Measurements from ENCODE around the gene CCDC190.
A peak's percentile ranks its signal among the peaks of the same experiment; 100 is the strongest.
"Not testable (repeated sequence)": the region's sequence is repeated elsewhere in the genome, so short reads cannot be mapped to it uniquely, and the experiment has no call there.

CCDC190 gene

DNA sequence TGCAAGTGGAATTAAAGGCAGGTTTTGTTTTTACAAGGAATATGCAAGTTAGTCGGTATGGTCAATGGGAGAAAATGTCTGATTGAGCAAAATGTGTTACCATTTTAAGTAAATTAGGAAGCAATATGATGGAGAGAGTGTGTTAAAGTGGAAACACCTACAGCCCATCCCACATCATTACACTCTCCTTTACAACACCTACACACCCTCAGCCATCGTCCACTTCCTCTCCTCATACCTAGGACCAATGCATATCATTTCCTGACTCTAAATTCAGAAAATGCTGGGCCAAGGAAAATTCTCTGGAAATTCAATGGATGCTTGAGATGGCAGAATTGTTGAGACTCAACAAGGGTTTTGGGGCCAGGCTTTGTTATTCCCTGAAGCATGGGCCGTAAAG is 16.4 kb upstream of the CCDC190 start:
- no peak for DNase-seq

DNA sequence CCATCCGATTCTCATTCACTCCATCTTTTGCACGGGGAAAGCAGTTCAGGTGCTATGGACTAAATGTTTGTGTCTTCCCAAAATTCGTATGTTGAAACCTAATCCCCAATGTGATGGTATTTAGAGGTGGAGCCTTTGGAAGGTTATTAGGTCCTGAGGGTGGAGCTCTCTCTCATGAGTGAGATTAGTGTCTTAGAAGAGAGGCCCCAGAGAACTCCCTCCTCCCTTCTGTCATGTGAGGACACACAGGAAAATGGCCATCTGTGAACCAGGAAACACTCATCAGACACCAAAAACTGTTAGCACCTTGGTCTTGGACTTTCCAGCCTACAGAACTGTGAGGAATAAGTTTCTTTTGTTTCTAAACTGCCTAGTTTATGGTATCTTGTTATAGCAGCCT is 15.8 kb upstream of the CCDC190 start:
- no peak for DNase-seq

DNA sequence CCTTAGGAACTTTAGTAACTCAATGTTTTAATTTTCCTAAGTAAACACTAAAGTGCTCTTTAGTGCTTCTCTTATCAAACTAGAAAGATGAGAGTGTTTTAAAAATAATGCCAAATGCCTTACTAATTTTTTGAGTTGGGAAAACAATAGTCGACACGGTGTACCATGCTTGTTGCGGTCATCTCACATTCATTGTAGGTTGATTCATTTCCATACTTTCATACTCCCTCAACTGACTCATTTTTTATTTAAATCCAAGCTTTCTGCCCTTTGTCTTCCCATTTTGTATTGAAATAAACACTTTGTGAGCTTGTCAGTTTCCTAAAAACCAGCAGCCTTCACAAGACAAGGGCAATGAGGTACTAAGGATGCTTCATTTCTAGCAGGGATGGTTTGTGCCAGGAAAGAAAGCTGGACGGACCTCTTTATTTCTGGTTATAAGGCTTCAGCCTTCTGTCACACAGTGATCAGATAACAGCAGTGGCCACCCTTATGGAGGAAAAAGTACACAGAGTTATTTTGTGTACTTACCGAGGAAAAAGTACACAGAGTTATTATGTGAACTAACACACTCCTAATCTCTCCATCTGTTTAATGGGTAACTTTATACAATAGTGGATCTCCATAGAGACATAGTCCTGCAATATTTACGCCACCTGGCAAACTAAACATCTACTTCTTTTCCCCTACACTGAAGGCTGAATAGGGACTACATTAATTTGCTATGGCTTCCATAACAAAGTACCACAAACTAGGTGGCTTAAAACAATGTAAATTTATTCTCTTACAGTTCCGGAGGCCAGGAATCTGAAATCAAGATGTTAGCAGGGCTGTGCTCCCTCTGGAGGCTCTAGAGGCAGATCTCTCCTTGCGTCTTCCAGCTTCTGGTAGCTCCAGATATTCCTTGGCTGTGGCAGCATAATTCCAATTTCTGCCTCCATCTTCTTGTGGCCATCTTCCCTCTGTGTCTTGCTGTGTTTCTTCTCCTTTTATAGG is 13.0 kb upstream of the CCDC190 start:
- no peak for DNase-seq

DNA sequence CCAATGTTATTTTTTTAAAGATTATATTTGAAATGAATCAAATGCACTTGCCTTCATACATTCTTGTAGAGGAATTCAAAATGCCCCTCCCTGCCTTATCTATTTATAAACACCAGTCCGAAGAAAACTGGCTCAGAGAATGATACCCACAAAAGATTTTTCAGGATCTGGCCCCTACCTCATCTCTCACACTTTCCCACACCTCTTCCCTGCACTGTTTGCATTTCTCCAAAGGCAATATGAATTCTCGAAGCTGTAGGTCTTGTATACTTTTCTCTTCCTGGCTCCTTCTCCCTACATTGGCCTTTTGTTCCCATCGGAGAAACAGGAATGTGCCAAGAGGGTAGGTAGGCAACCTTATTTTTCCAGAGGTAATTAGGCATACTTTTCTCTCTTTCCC is 12.0 kb upstream of the CCDC190 start:
- no peak for DNase-seq

DNA sequence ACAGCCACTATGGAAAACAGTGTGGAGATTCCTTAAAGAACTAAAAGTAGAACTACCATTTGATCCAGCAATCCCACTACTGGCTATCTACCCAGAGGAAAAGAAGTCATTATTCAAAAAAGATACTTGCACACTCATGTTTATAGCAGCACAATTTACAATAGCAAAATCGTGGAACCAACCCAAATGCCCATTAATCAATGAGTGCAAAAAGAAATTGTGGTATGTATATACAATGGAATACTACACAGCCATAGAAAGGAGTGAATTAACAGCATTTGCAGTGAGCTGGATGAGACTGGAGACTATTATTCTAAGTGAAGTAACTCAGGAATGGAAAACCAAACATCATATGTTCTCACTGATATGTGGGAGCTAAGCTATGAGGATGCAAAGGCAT is 10.4 kb upstream of the CCDC190 start:
- not testable (repeated sequence) for DNase-seq

- DNase-seq = no peak
Measured at GRCh38 chr1:162868972-162869371, 8.0 kb upstream of the CCDC190 start.

DNA sequence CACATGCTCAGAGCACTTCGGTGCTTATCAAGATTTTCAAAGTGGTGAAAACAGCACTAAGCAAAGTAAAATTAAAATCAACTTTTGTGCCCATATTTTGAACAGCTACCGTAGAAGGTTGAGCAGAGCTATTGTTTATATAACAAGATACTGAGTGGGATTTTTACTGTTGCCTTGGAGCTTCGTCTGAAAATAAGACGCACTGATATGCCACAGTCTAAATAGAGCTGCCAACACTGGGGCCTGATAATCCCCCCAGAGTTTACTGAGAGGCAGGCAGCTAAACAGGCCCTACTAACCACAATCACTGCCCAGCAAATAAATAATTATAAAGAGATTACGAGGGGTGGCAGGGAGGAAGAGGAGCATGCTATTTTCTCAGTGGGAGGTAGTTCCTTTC is 650 bp upstream of the CCDC190 start:
- DNase-seq = no peak

DNA sequence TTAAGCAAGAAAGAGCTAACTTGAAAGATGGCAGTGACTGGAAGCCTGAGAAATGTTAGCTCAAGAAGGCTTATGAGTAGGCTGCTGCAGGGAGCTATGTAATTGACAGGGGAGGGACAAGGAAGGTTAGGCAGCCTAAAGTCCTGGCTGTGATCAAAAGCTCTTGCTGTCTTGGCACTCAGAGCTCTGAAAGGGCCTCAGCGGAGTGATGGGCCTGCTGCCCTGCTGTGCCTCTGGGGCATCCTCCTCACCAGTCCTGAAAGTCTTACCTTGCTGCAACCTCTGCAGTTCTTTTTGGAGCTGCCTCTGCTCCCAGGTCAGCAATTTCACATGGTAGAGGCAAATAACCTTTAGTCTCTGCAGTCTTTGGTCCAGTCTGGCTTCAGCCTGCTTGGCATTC is 1.8 kb downstream of the CCDC190 start:
- no peak for DNase-seq

DNA sequence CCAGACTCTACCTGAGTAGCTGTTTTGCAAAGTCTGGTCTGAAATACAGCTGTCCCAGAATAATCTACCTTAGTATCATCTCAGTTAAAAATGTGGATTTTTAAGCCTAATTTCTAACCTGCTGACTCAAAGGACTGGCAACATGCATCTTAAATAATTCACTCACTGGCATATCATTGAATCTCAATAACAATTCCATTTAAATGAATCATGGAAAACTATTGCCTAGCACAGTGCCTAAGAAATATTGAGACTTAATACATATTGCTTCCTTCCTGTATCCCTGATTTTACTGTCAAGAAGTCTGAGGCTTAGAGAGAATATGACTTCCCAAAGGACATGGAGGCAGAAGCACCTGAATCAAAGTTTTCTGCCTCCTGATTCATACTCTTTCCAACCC is 3.1 kb downstream of the CCDC190 start:
- no peak for DNase-seq

DNA sequence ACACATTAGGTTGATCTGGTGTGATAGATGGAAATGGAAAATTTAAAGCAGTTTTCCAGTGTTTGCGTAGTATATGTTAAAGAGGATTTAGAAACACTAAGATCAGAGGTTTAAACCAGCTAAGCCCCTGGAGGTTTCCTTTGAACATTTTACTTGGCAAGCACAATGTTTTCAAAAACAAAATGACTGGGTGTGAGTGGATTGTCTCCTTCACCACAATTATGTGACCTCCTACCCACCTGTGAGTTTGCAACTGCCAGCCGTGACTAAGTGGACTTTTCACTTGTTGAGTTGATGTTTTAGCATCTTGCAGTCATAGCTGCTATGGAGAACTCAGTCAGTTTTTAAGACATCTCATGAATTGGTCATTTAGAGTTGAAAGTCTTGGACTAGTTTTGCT is 4.7 kb downstream of the CCDC190 start:
- no peak for DNase-seq

DNA sequence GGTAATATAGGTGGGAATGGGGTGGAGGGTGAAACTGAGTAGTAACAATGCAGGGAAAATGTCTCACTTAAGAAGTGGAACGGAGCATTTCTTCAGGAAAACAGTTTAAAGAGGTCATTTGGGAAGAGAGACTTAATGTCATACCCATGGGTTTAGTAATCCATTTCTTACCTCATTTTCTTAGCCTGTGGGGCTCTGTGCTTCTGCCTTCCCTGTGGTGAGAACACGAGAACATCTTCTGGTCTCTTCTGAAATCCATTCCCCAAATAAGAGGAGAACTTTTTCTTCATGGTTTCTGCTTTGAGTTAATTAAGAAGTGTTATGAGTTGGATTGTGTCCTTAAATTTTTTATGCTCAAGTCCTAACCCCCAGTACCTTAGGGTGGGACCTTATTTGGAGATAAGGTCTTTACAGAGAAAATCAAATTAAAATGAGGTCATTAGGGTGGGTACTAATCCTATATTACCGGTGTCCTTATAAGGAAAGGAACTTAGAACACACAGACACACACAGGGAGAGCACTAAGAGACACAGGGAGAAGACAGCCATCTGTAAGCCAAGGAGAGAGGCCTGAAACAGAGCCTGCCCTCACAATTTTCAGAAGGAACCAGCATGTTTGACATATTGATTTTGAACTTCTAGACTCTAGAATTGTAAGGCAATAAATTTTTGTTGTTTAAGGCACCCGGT is 5.4 kb downstream of the CCDC190 start:
- no peak for DNase-seq

DNA sequence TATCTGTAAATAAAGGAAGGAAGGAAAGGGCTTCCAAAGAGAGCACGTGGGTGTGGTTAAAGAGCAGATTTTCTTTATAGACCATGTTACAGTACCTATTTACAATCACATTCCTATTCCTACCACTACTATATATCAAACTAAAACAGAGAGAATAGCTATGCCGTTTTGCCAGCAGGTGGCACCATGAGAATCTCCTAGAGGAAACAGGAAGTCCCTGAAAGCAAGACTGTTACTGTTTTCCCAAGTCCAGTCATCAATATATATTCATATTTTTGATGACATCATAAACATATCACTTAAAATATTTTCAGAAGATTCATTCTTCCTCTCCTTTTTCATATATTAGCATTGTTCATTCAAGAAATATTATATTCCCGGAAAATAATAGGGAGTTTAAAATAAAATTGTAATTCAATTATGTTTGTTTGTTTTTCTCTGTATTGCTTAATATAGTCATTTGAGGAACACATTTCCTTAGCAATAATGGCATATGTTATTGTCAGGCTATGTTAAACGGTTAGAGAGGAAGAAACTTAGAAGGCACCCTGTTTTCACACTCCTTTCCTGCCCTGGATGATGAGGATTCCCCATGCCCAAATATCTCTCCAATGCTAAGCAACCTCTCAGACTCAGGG is 6.6 kb downstream of the CCDC190 start:
- DNase-seq = peak in 2 of 14 donors; percentile 2 to 3

- no peak for DNase-seq
Measured at GRCh38 chr1:162851341-162851740, 9.6 kb downstream of the CCDC190 start.

DNA sequence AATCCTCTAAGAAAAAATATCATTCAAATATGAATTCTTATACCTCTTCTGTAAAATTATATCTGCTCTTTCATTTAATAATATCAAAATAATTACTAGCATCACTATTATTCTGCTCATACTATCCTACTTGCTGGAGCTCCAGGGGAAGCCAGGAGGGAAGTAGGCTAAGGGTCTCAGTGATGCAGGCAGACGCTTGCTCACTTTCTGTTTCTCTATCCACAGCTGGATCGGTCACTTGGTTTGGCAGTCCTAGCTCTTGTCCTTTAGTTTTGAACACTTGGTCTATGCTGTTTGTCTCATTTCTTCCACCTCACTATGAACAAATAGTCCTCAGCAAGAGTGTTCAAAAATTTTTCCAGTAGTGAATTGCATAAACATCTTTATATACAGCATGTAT is 11.3 kb downstream of the CCDC190 start:
- no peak for DNase-seq

GRCh38 chr1:162847839-162848453 is 13.0 kb downstream of the CCDC190 start:
- DNase-seq = peak in 8 of 14 donors; percentile 1 to 67 (median 29)

GRCh38 chr1:162846256-162847212 is 14.4 kb downstream of the CCDC190 start:
- no peak for DNase-seq

- DNase-seq = no peak
Measured at GRCh38 chr1:162844153-162844552, 16.8 kb downstream of the CCDC190 start.

- no peak for DNase-seq
Measured at GRCh38 chr1:162840250-162840839, 20.6 kb downstream of the CCDC190 start.

DNA sequence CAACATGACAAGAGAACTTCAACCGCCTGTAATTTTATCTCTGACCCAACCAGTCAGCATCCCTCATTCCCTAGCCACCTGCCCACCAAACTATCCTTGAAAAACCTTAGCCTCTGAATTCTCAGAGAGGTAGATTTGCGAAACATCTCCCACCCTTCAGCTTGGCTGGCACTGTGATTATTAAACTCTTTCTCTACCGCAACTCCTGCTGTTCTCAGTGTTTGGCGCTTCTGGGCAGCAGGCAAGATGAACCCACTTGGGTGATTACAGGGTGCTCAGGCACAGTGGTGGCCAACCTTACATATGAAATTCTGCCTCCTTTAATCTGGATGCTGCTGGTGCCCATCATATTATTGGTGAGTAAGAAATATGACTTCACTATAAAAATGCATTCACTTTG is 22.1 kb downstream of the CCDC190 start:
- DNase-seq = no peak

DNA sequence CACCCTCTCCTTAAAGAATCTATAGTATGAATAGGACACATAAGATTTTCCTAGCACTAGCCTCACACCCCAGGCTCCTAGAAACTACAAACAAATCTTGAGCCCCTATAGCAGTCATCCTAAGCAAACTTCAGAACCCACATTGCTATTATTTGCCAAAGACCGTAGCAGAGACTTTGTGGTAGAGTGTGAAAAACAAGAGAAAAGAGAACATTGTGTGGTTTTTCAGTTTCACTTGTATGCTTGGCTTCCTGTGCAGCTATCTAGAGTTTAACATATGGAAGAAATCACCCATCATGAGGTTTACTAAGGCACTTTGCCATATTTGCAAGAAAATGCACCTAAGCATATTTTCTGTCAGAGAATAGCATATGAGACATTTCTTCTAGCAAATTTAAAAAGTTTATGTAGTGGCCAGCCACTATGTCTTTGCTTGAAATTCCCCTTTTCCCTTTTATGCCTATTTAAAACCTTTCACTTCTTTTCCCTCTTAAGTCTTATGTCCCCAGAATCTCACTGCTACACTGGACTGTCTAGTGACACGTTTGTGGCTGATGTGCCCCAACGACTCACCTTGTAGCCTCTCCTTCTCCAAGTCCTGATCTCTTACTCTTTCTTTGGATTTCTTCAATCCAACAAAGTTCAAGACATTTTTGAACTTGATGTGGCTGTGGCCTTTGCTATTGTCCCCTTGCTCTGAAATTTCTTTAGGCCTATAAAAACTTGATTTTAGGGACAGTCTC is 25.6 kb downstream of the CCDC190 start:
- DNase-seq = no peak

Measured in C1 segment of cervical spinal cord (tissue), 14 donors.